Activated naive CD4-positive, alpha-beta T cell treated with anti-CD3 and anti-CD28 coated beads, Interleukin-2, amount 50 U/mL, for 16 hours (primary cell): ENCODE data around the gene INMT.

Experiments used
- DNase-seq: peaks from one replicate; pipeline ENCODE4 v3.0.0-alpha.2; 2020

Gene INMT

DNA sequence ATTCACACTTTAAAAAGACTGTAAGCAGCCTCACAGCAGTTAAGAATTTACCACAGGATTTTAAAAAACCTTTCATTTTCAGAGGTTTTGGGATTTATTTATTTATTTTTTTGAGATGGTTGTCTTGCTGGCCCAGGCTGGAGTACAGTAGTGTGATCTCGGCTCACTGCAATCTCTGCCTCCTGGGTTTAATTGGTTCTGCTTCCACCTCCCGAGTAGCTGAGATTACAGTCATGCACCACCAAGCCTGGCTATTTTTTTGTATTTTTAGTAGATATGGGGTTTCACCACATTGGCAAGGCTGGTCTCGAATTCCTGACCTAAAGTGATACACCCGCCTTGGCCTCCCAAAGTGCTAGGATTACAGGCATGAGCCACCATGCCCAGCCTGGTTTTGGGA, 38.4 kb downstream of the INMT start:
- DNase-seq: no peak

DNA sequence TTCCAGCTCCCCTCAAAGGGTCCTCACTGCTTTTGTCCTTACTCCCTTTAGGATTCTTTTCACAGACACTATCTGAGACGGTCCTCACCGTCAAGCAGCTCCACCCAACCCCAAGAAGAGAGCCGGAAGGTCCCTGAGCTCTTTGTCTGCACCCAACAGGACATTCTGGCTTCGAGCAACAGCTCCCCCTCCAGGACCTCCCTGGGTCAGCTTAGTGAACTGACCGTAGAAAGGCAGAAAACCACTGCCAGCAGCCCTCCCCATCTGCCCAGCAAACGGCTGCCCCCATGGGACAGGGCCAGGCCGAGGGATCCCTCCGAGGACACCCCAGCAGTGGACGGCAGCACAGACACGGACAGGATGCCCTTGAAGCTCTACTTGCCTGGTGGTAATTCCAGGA, 39.2 kb downstream of the INMT start:
- no peak for DNase-seq

- DNase-seq: no peak
These were observed 43.4 kb downstream of the INMT start for GRCh38 chr7:30795161-30795948.

- no peak for DNase-seq
These were observed 44.4 kb downstream of the INMT start for GRCh38 chr7:30796105-30796869.

- DNase-seq: no peak
These were observed 45.5 kb downstream of the INMT start for GRCh38 chr7:30797176-30798040.

- no peak for DNase-seq
These were observed 47.5 kb downstream of the INMT start for GRCh38 chr7:30799206-30799975.

DNA sequence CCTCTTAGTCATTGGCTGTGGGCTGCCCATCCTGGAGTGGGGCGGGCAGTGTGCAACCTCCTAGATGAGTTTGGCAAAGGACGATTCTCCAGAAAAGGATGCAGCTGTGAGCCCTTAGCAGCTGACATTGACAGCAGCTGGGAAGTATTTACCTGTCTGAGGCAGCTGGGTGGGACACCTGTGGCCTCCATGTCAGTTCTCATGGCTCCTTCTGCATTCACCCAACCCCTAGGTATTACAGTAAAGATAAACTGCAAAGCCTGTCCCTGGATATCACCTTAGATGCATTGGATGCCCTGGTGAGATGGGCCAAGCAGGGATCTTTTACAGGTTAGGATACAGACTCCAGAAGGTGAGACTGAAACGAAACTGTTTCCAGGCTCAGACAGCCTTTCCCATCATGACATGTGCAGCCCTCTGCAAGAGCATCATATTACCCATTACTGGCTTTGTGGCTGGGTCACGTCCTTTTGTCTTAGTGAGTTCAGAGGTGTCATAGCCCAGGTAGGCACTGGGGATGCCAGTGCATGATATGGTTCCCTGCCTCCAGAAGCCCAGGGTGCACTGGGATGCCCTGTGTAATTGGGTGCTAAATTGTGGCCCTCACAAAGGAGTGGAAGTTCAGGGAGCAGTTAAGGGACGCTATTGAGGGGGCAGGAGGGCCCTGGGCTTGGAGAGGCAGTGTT, 48.2 kb downstream of the INMT start:
- no peak for DNase-seq

- DNase-seq: no peak
These were observed 48.9 kb downstream of the INMT start for GRCh38 chr7:30800785-30801252.

DNA sequence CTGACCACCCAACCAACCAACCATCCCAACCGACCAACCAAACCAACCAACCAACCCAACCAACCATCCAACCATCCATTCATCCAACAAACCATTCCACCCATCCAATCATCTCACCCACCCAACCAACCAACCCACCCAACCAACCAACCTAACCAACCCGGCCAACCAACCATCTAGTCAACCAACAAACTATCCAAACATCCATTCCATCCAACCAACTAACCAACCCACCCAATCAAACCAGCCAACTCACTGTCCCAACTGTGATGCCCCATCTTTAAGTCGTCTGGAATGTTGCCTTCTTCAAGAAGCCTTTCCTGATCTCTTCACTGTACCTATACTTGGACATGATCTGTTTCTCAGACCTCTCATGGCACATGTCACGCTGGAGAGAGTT, 50.9 kb downstream of the INMT start:
- DNase-seq: no peak

GRCh38 chr7:30804078-30804661, 52.2 kb downstream of the INMT start:
- DNase-seq: no peak

DNA sequence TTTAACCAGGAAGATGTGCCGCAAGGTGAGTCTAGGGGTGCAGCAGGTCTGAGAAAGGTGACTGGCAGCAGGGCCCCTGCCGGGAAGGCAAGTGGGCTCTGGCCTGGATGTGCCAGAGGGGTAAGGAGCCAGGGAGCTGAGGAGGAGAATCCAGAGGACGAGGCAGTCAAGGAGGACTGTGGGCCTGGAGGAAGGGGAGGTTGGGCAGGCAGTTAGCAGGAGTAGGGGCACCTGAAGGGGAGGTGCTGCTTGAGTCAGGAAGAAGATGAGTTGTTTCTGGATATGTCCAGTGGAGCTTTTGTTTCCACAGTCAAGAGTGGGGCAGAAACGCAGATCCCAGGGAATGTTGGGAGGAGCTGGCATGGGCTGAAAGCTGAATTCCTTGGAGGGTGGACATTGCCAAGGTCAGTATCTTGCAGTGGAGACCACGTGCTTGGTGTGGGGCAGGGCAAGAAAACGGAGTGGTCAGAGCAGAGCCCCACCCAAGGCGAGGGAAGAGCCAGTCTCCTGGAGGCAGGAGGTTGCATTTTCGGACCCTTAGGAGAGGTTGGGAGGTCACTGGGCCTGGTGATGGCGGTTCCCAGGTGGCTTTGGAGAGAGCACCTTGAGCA, 53.3 kb downstream of the INMT start:
- DNase-seq: no peak

DNA sequence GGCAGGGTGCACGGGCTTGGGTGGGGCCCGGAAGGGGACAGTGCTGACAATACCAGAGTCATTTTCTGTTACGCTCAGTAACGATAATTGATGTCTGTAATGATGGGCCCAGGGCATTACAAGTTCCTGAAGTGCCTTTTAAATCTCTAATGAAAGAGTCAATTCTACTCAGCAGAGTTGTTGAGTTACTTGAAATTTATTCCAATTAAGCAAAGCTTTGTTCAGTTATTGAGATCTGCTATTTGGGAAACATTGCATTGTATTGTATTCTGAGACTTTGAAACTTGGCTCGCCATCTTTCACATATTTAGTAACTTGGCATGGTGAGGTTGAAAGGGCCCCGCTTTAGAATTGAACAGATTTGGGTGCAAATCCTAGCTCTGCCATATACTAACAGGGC, 54.0 kb downstream of the INMT start:
- DNase-seq: no peak
